ENCODE results near the gene NLRC5. TPM values are rescaled to one million over a fixed set of nuclear protein-coding genes. Genes with fewer than 3 reads are reported as not detected.
A peak's percentile ranks its signal among the peaks of the same experiment; 100 is the strongest.
"Not testable (repeated sequence)": the region's sequence is repeated elsewhere in the genome, so short reads cannot be mapped to it uniquely, and the experiment has no call there.

Gene NLRC5
- total RNA-seq, 1 experiment from 2014 or later, result 3.5 TPM

DNA sequence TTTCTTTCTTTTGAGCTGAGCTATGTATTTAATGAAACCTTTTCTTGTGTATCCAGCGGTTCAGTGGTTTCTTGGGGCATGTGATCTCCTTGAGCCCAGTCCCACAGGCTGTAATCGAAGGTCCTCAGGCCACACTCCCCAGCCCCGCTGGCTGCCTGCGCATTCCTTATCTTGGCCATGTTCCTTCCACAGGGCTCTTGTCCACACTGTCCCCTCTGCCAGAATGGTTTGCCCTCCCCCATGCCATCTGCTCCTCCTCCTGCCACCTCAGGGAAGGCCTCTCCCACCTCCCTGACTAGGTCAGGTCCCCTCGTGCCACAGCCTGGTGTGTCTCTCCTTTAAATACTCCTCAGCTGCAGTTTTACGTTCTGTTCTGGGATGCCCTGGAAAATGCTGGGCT lies 12.1 kb upstream of the NLRC5 start:
- in situ Hi-C loops (cut with HindIII; ENCODE audit: low pct_unique_long_range_greater_than_20kb, low sequenced_read_pairs), result no loop called here
- DNase-seq (ENCODE audit: low read depth, low spot score), result no peak

DNA sequence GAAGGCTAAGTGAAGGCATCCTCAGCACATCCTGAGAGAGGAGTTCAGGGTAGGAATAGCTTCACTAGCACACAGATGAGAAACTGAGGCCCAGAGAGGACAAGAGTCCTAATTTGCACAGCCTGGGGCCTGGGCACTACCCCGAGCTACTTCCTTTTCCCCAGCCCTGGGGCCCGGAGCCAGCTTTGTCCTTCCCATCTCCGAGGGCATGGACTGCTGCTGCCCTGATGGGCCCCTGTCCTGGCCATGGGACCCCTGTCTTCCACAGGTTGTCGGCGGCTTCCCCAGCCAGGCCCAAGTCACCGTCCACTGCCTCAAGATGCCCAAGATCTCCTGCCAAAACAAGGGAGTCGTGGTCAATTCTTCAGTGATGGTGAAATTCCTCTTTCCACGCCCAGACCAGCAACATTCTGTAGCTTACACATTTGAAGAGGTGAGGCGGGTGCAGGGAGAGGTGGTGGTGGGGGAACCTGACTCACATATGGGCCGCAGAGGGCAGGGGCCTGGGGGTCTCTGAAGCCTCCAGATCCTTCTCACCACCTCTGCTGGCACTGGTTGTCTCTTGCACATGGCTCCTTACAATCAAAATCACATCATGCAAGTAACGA lies 11.4 kb upstream of the NLRC5 start:
- in situ Hi-C loops (cut with HindIII; ENCODE audit: low pct_unique_long_range_greater_than_20kb, low sequenced_read_pairs), result no loop called here
- DNase-seq (ENCODE audit: low read depth, low spot score), result no peak

DNA sequence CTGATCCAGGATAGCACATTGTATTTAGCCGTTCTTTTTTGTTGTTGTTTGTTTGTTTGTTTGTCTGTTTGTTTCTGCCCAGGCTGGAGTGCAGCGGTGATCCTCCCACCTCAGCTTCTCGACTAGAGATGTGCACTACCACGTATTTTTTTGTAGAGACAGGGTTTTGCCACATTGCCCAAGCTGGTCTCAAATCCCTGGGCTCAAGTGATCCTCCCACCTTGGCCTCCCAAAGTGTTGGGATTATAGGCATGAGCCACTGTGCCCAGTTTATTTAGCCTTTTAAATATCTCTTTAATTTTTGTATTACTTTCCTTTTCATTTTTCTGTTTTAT lies 9.2 kb upstream of the NLRC5 start:
- DNase-seq (ENCODE audit: low read depth, low spot score), result no peak
- in situ Hi-C loops (cut with HindIII; ENCODE audit: low pct_unique_long_range_greater_than_20kb, low sequenced_read_pairs), result no loop called here

DNA sequence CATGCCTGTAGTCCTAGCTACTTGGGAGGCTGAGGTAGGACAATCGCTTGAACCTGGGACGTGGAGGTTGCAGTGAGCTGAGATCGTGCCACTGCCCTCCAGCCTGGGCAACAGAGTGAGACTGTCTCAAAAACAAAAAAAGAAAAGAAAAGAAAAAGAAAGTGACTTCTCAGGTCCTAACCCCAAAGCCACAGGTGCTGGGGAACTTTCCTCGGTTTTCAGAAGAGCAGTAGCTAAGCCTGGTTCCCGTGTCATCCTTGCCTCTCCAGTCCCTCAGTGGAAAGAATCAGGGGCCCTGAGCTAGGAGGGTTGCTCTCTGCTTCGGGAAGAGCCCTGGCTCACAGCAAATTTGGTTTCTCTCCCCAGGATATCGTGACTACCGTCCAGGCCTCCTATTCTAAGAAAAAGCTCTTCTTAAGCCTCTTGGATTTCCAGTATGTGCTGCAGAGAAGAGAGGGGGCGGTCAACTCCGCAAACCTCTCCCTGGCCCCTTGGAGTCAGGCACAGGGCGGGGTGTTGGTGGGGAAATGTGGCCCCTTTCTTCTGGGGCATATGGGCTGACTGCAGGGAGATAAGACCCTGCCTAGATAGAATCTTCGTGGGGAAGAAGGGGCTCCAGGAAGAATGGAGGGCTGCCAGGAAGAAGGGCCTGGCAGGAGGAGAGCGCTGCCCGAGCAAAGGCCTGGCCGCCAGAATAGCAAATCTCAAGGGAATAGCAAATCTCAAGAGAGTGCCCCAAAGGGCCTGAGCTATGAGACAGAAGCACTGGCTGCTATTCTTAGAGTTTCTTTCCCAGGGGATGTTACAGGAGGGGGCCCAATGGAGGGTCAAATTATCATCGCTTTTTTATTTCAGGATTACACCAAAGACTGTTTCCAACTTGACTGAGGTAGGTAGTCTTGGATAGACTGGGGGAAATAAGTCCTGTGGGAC lies 8.3 kb upstream of the NLRC5 start:
- in situ Hi-C loops (cut with HindIII; ENCODE audit: low pct_unique_long_range_greater_than_20kb, low sequenced_read_pairs), result no loop called here

GRCh38 chr16:56981729-56982271 lies 7.6 kb upstream of the NLRC5 start:
- no peak for DNase-seq (ENCODE audit: low read depth, low spot score)
- in situ Hi-C loops (cut with HindIII; ENCODE audit: low pct_unique_long_range_greater_than_20kb, low sequenced_read_pairs), result no loop called here

More for the DNA sequence above, 8.3 kb upstream of the NLRC5 start:
- DNase-seq (ENCODE audit: low read depth, low spot score), result no peak

- no peak for DNase-seq (ENCODE audit: low read depth, low spot score)
- in situ Hi-C loops (cut with HindIII; ENCODE audit: low pct_unique_long_range_greater_than_20kb, low sequenced_read_pairs), result no loop called here
These were observed 6.7 kb upstream of the NLRC5 start for GRCh38 chr16:56982695-56983094.

- DNase-seq (ENCODE audit: low read depth, low spot score), result no peak
- in situ Hi-C loops (cut with HindIII; ENCODE audit: low pct_unique_long_range_greater_than_20kb, low sequenced_read_pairs), result no loop called here
These were observed 6.1 kb upstream of the NLRC5 start for GRCh38 chr16:56983211-56983751.

- no peak for DNase-seq (ENCODE audit: low read depth, low spot score)
- in situ Hi-C loops (cut with HindIII; ENCODE audit: low pct_unique_long_range_greater_than_20kb, low sequenced_read_pairs), result no loop called here
These were observed 4.7 kb upstream of the NLRC5 start for GRCh38 chr16:56984639-56985038.

- in situ Hi-C loops (cut with HindIII; ENCODE audit: low pct_unique_long_range_greater_than_20kb, low sequenced_read_pairs), result no loop called here
- DNase-seq (ENCODE audit: low read depth, low spot score), result peak; percentile 69
These were observed 3.9 kb upstream of the NLRC5 start for GRCh38 chr16:56985288-56985961.

DNA sequence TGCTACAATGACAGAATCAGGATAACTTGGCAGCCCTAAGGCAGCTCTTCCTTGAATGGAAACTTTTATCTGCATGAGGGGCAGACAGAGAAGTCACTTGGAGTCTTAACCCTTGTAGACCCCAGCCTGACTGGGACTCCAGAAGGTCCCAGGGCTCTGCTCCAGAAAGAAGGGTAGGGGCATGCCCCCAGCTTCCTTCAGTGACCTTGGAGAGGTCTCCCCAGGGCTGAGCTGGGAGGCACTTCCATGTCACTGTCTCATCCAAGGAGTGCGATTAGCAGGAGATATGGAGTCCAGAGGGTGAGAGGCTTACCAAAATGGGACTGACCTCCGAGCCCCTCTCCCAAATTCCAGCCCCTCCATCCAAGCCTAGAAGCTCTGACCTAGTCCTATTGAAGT lies 3.4 kb upstream of the NLRC5 start:
- no peak for DNase-seq (ENCODE audit: low read depth, low spot score)
- in situ Hi-C loops (cut with HindIII; ENCODE audit: low pct_unique_long_range_greater_than_20kb, low sequenced_read_pairs), result no loop called here

GRCh38 chr16:56986361-56986760 lies 3.0 kb upstream of the NLRC5 start:
- in situ Hi-C loops (cut with HindIII; ENCODE audit: low pct_unique_long_range_greater_than_20kb, low sequenced_read_pairs), result no loop called here
- no peak for DNase-seq (ENCODE audit: low read depth, low spot score)

- in situ Hi-C loops (cut with HindIII; ENCODE audit: low pct_unique_long_range_greater_than_20kb, low sequenced_read_pairs); DNase-seq (ENCODE audit: low read depth, low spot score): not testable (repeated sequence)
These were observed 2.4 kb upstream of the NLRC5 start for GRCh38 chr16:56986908-56987307.

GRCh38 chr16:56987692-56988091 lies 1.7 kb upstream of the NLRC5 start:
- in situ Hi-C loops (cut with HindIII; ENCODE audit: low pct_unique_long_range_greater_than_20kb, low sequenced_read_pairs), result no loop called here
- DNase-seq (ENCODE audit: low read depth, low spot score), result no peak

- DNase-seq (ENCODE audit: low read depth, low spot score), result no peak
- in situ Hi-C loops (cut with HindIII; ENCODE audit: low pct_unique_long_range_greater_than_20kb, low sequenced_read_pairs), result no loop called here
These were observed 1.0 kb upstream of the NLRC5 start for GRCh38 chr16:56988161-56988947.

DNA sequence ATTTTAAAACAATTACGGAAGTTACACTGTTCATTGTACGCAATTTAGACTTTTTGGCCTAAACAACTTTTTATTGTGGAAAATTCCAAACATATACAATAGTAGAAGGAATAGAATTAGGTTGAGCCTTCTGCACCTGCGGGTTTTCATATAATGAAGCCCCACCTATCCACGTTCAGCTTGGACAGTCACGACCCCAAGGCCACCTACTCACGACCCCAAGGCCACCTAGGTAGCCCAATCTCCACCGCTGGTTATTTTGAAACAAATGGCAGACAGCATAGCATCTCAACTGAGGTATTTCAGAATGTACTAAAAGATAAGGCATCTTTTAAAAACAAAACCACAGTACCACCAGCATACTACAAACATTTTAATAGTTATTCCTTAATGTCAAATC lies 631 bp downstream of the NLRC5 start:
- DNase-seq (ENCODE audit: low read depth, low spot score), result no peak

GRCh38 chr16:56990407-56991286 lies 1.3 kb downstream of the NLRC5 start:
- in situ Hi-C loops (cut with HindIII; ENCODE audit: low pct_unique_long_range_greater_than_20kb, low sequenced_read_pairs), result no loop called here
- no peak for DNase-seq (ENCODE audit: low read depth, low spot score)

More for the DNA sequence above, 631 bp downstream of the NLRC5 start:
- in situ Hi-C loops (cut with HindIII; ENCODE audit: low pct_unique_long_range_greater_than_20kb, low sequenced_read_pairs), result no loop called here

All from SK-MEL-5 (cell line).